H1 (cell line): ENCODE results near the gene SEMA3A.

Experiments used
- CTCF ChIP-seq, 3 experiments: IDR thresholded peaks; 1 replicate in 2 of 3; 2 replicates in 1 of 3; pipeline versions ENCODE4 v1.5.1 to v1.6.1; 2011; ENCODE audit warnings: low read length in 3 of 3, mild to moderate bottlenecking in 3 of 3, inconsistent platforms in 2 of 3, low read depth in 1 of 3, moderate library complexity in 1 of 3; ENCODE audit not compliant: insufficient read depth in 1 of 3; ENCODE audit errors: control extremely low read depth in 1 of 3
- EZH2 ChIP-seq: fragments of 200-600 bp; sonication (generic); IDR thresholded peaks from 2 replicates; pipeline ENCODE4 v1.7.1; 2012; ENCODE audit warnings: low read depth, mild to moderate bottlenecking, moderate library complexity, low read length, inconsistent platforms; ENCODE audit not compliant: severe bottlenecking
- JUN ChIP-seq: IDR thresholded peaks from 2 replicates; pipeline ENCODE4 v1.6.1; 2011; ENCODE audit warnings: low read depth, mild to moderate bottlenecking, improper control_type of control experiment, low read length
- SAP30 ChIP-seq: fragments of 300-600 bp; sonication (generic); IDR thresholded peaks from 2 replicates; pipeline ENCODE4 v1.7.1; 2012; ENCODE audit warnings: low read length, moderate library complexity, mild to moderate bottlenecking, inconsistent platforms; ENCODE audit not compliant: insufficient read depth, insufficient replicate concordance

GRCh38 chr7:84191842-84192241, 2.7 kb downstream of the SEMA3A start:
- TF ChIP-seq SAP30 (no peak), CTCF (IDR thresholded peaks at IDR 0.05; ENCODE audit: control extremely low read depth in 1 of 3, insufficient read depth in 1 of 3, low read depth in 1 of 3, low read length in 3 of 3) (no peak), JUN (no peak), EZH2 (no peak)
